Subcutaneous abdominal adipose tissue (tissue), 5 donors: ENCODE results near the gene AP5Z1.

Source experiments
- H3K27ac ChIP-seq: one replicate; pipeline ENCODE4 v1.7.0; 2013; ENCODE audit warnings: low read depth, mild to moderate bottlenecking, inconsistent platforms, low read length, moderate library complexity
- H3K27me3 ChIP-seq, 5 donors: one replicate each; pipeline ENCODE4 v1.7.0; 2013; ENCODE audit warnings: low read length in 5 of 5, inconsistent platforms in 1 of 5; ENCODE audit not compliant: control insufficient read depth in 5 of 5, insufficient read depth in 4 of 5
- H3K36me3 ChIP-seq, 5 donors: one replicate each; pipeline ENCODE4 v1.7.0; 2013; ENCODE audit warnings: low read length in 5 of 5; ENCODE audit not compliant: control insufficient read depth in 5 of 5, insufficient read depth in 5 of 5
- H3K4me1 ChIP-seq, 5 donors: one replicate each; pipeline ENCODE4 v1.7.0; 2013; ENCODE audit warnings: low read length in 5 of 5, mild to moderate bottlenecking in 3 of 5, moderate library complexity in 1 of 5; ENCODE audit not compliant: control insufficient read depth in 5 of 5, insufficient read depth in 5 of 5
- H3K4me3 ChIP-seq, 5 donors: one replicate each; pipeline ENCODE4 v1.7.0; 2013; ENCODE audit warnings: low read length in 5 of 5, low read depth in 1 of 5
- H3K9ac ChIP-seq, 5 donors: one replicate each; pipeline ENCODE4 v1.7.0; 2013; ENCODE audit warnings: low read length in 5 of 5, mild to moderate bottlenecking in 4 of 5, moderate library complexity in 3 of 5
- H3K9me3 ChIP-seq, 5 donors: one replicate each; pipeline ENCODE4 v1.7.0; 2013; ENCODE audit warnings: low read length in 5 of 5; ENCODE audit not compliant: control insufficient read depth in 5 of 5
- donor health status: healthy.
- donor health status: healthy.
- donor health status: healthy.
- donor health status: healthy.
- donor health status: healthy.

Gene AP5Z1

DNA sequence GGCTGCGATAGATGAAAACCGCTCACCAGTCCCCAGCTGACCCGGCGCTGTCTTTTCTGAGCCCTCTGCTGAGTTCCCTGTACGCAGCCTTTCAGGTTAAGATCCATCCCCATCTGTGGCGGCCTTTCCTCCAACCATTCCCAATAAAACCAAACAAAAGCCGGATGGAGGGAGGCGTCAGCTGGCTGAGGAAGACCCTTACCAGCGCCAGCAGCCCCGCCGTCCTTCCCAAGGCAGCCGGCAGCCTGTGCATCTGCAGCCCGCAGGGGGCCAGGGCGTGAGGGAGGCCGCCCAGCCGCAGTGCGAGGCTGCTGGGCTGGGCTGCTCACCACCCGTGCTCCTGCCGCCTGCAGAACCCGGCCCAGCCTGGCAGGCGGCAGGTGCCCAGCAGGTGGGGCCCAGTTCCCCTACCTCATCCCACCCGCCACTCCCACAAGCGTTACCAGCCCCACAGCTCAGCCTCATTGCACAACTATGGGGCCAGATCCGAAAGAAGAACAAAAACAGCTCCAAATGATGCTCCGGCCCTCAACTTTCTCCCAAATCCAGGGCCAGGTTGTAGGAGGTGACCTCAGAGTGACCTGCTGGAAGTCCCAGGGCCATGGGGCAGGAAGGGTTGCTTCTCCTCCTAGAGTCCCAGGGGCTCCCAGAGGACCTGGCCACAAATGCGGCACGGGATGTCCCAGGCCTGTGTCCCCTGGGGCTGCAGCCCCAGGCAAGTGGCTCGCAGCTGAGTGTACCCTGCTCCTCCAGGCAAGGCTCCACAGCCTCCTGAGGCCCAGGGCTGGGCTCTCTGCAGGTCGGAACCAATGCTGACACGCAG is 62.6 kb downstream of the AP5Z1 start:
- H3K9ac ChIP-seq: no peak overlapping the region
- H3K4me1 ChIP-seq: peaks cover 0 to 14% (median 0%) of the 10 kb centered on the region in 5 donors
- no peaks in the 10 kb centered on the region for H3K9me3 ChIP-seq
- no peak overlapping the region for H3K4me3 ChIP-seq
- H3K27me3 ChIP-seq: peaks cover 0 to 6% (median 3%) of the 10 kb centered on the region in 5 donors
- H3K36me3 ChIP-seq: peaks cover 0 to 26% (median 6%) of the 10 kb centered on the region in 5 donors
- no peak overlapping the region for H3K27ac ChIP-seq

DNA sequence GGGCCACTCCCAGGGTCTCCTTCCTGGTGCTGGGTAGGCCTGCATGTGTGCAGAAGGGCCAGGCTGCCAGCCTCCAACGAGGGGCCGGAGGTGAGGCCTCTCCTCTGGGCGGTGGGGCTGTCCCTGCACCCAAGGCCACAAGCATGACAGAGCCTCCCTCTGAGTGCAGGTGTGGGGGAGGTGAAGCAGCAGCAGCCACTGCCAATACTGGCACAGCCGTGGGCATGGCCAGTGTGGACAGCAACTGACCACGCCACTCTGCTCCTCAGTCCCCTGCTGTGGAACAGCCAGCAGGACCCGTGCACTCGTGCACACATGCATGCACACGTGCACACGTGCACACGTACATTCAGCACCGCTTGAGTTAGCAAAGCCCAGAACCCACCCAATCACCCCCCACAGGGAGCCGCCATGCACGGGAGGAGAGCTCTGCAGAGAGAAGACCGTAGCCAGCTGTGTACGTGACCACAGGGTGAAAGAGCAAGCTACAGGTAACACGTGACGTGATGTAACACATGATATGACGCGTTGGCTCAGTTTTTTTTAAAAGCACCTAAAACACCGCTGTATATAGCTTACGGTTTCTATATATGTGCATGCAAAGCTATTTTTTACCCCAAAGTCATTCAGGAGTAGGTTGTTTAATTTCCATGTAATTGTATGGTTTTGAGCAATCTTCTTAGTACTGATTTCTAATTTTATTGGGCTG is 63.4 kb downstream of the AP5Z1 start:
- peaks cover 0 to 6% (median 3%) of the 10 kb centered on the region in 5 donors for H3K27me3 ChIP-seq
- H3K4me1 ChIP-seq: peaks cover 0 to 14% (median 0%) of the 10 kb centered on the region in 5 donors
- no peak overlapping the region for H3K9ac ChIP-seq
- H3K4me3 ChIP-seq: no peak overlapping the region
- no peak overlapping the region for H3K27ac ChIP-seq
- no peaks in the 10 kb centered on the region for H3K9me3 ChIP-seq
- peaks cover 0 to 22% (median 4%) of the 10 kb centered on the region in 5 donors for H3K36me3 ChIP-seq

DNA sequence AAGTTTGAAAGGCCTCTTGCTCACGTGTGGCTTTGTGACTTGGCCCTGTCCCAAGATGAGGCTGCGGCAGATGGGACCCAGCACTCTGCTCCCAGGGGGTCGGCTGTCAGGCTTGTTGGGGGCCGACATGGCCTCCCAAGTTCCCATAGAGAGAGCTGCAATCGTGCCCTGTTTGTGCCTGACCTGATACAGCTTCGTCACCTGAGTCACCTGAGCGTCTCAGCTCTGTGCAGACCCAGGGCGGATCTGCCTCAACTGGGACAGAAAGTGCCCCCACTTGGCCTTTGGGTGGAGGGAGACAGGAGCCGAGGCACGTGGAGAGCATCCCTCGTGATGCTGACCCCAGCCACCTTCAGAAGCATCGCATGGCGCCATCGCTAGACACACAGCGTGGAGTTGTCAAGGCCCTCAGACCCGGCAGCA is 64.7 kb downstream of the AP5Z1 start:
- no peak overlapping the region for H3K4me3 ChIP-seq
- peaks cover 0 to 14% (median 0%) of the 10 kb centered on the region in 5 donors for H3K4me1 ChIP-seq
- peaks cover 0 to 11% (median 3%) of the 10 kb centered on the region in 5 donors for H3K36me3 ChIP-seq
- no peak overlapping the region for H3K9ac ChIP-seq
- no peaks in the 10 kb centered on the region for H3K9me3 ChIP-seq
- peaks cover 0 to 6% (median 3%) of the 10 kb centered on the region in 5 donors for H3K27me3 ChIP-seq
- H3K27ac ChIP-seq: no peak overlapping the region
